DMS53 treated with DMSO at 0.1 percent for 48 hours (cell line): ENCODE data around the gene SAV1.

Experiments
- DNase-seq: peaks from one replicate; lab custom pipeline; 2025; ENCODE audit not compliant: unreplicated experiment; lab: John Stamatoyannopoulos, UW

Gene SAV1

GRCh38 chr14:50610465-50610864 lies 57.6 kb downstream of the SAV1 start:
- no peak for DNase-seq

- no peak for DNase-seq
Measured at GRCh38 chr14:50608302-50608851, 59.7 kb downstream of the SAV1 start.

GRCh38 chr14:50607761-50608160 lies 60.3 kb downstream of the SAV1 start:
- no peak for DNase-seq

GRCh38 chr14:50607181-50607580 lies 60.9 kb downstream of the SAV1 start:
- DNase-seq: no peak

GRCh38 chr14:50606468-50606867 lies 61.6 kb downstream of the SAV1 start:
- no peak for DNase-seq

GRCh38 chr14:50605766-50606165 lies 62.3 kb downstream of the SAV1 start:
- DNase-seq: no peak

- no peak for DNase-seq
Measured at GRCh38 chr14:50603565-50603964, 64.5 kb downstream of the SAV1 start.

- DNase-seq: no peak
Measured at GRCh38 chr14:50602035-50602434, 66.1 kb downstream of the SAV1 start.

GRCh38 chr14:50601394-50601793 lies 66.7 kb downstream of the SAV1 start:
- DNase-seq: no peak

- DNase-seq: no peak
Measured at GRCh38 chr14:50600849-50601248, 67.3 kb downstream of the SAV1 start.

- DNase-seq: no peak
Measured at GRCh38 chr14:50599700-50600444, 68.2 kb downstream of the SAV1 start.

GRCh38 chr14:50598765-50599164 lies 69.3 kb downstream of the SAV1 start:
- DNase-seq: no peak

- no peak for DNase-seq
Measured at GRCh38 chr14:50594577-50595316, 73.4 kb downstream of the SAV1 start.

GRCh38 chr14:50590464-50590863 lies 77.6 kb downstream of the SAV1 start:
- no peak for DNase-seq
